Measurements from ENCODE around the gene POU3F2.

POU3F2 gene

DNA sequence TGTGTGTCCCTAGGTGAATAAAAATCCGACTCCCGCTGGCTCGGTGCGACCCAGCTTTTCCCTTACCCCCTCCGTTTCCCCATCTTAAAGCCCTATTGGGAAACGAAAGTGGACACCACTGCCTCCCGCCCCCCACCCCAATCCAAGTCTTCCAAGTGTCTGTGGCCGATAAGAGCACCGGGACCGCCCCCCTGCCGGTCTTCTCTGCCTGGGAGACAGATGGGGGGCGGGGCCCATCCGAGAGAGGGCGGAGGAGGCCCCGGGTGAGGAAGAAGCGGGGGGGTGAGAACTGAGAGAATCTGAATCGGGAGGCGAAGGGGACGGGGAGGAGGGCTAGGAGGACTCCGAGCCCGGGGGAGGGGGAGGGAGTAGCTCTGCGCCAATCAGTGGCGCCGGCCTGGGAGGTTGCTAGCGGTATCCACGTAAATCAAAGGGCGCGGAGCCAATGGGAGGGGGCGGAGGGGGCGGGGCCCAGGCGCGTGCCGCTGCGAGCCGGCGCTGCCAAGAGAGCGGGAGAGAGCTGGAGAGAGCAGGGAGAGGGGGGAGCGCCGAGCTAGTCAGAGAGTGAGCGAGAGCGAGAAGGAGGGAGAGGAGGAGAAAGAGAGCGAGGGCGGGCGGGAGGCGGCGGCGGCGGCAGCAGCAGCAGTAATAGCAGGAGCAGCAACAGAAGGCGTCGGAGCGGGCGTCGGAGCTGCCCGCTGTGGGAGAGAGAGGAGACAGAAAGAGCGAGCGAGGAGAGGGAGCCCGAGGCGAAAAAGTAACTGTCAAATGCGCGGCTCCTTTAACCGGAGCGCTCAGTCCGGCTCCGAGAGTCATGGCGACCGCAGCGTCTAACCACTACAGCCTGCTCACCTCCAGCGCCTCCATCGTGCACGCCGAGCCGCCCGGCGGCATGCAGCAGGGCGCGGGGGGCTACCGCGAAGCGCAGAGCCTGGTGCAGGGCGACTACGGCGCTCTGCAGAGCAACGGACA lies at the start of gene POU3F2:
Gene POU3F2 (plus strand): TSS at position 515 of the 972 bp plus-strand sequence. CDS start 300 bp downstream, at position 815.
- peak; percentile 65 for DNase-seq

DNA sequence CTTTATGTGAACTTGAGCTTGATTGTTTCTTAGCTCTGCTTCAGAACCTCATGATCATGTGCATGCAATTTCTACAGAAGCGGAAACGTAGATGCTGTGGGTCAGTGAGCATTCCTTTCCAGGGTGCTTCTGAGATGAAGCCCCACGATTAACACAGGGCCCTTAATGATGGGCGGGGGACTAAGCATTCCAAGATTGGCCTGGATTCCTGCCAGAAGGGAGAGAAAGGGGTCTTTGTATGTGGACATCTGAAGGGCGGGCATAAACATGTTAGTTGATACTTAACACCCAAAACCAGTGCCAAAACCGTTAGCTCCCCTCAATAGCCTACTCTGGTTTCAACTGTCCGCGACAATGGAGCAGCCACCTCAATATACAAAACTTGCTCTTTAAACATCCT lies 46.9 kb upstream of the POU3F2 start:
- no peak for DNase-seq

DNA sequence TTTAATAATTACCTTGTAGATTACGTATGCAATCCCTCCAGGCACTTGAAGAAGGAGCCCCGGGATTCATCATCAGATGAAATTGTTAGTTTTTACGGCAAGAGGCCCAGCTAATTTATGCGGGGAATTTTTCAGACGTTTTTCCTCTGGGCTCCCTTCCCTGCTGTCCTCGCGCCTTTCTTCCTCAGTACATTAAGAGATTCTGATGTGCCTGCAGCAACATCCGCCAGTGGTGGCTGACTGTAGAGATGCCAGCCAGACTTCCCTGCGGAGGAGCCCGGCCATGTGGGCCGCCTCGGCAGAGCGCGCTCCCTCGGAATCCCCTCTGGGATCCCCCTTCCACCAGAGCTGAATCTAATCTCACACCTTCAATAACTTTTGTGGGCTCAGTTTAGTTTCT lies 46.4 kb upstream of the POU3F2 start:
- no peak for DNase-seq

DNA sequence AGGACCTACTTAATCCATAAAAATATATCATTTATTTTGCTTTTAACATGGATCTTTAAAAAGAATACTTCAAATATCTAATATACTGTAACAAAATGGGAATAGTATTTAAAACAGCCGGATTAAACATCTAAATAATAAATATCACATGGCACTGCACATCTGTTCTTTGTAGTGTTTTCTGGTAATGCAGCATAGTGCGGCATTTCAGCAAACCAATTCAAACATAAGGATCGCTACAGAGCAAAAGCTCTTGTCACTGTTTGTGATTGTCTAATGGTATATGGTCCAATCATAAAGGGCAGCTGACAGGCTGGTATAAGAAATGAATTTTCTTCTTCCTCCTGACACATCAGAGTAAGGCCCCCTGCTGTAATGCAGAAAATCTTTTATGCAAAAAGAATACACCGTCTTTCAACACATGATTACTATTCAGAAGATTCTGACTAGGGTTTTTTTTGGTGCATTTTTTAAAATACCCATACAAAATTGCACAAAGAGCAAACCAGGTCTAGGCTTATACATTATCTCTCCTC lies 40.0 kb upstream of the POU3F2 start:
- no peak for DNase-seq

DNA sequence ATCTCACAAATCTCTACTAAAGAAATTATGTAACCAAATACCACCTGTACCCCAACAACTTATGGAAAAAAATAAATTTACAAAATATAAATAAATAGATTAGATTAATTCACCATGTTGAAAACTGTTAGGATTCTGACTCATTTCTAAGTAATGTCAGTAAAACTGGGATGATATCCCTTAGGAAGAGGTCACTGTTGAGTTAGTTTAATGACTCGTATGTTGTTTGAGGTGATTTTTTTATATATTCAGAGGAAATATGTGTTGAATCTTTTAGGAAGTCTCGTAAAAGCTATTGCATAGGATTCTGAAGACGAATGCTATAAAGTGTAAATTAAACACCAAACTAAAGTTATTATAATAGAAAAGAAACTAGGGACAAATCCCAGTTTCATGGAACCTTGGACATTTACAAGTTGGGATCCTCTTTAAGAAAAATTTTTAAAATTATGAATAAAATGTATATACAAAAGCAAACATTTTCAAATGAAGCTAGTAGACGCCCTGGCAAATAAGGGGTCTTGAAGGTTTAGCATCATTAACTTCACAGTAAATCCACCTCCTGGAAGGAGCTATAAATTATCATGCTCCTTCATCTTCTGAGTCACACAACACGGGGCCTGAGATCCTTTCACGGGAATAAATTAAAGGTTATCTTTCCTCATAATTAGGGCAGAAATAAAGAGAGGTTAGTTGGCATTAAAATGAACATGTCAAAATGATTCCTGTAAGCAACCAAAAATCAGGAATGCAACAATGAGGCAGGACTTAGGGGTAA lies 37.0 kb upstream of the POU3F2 start:
- no peak for DNase-seq

DNA sequence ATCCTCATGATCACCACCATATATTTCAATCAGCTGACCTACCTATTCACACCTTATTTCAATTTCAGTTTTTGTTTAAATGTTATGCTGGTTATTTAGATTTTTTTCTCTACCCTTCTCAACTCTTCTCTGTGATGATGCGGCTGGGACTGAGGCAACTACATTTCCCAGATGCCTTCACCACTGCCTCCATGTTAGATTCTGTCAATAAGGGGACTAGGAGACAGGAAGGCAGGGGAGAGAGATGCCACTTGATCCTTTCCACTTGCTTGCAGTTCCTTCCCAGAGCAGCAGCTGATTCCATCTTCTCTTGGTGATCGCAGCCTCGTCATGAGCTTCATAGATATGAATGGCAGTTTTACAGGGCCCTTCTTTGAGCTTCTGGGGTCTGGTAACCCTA lies 33.5 kb upstream of the POU3F2 start:
- no peak for DNase-seq

DNA sequence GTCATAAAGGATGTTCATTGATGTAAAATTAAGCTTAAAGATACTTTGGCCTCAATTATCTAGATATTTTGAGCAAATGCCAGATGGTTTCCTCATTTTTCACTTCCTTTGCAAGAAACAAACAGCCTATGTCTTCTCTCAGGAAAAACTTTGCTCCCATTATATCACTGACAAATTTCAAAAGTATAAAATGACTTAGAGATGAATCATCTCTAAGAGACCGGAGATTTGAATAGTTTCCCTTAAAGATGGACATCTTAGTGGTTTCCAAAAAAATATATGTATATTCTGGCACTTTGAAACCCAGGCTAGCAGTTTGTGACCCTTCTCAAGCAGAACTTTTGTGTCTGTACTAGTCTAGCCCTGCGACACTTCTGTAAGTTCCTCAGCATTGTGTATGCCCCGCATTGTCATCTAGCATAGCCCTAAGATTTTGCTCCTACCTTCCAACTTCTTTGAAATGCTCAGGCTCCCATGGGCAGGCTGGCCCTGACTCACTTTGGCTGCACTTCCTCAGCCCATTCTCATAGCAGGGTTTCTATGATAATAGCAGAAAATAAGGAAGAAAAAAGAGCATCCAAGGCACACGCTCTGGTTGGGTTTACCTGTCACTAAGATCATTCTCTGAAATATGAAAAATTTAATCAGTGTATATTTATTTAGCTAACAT lies 25.7 kb upstream of the POU3F2 start:
- no peak for DNase-seq

DNA sequence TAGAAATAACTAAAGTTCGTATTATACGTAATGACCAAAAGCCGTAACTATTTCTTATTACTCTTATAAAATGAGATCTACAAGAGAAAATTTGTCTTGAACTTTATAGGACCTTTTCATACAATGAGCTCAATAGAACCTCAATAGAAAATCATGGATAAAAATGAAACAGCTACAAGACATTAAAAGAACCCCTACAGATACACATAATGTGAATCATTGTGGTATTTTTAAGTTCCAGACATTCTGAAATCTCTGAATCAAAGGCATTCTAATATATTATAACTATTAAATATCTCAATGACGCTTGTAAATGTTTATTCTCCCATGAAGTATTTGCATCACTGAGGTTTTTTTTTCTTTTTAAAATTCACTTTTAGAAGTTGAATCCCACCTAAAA lies 22.2 kb upstream of the POU3F2 start:
- no peak for DNase-seq

DNA sequence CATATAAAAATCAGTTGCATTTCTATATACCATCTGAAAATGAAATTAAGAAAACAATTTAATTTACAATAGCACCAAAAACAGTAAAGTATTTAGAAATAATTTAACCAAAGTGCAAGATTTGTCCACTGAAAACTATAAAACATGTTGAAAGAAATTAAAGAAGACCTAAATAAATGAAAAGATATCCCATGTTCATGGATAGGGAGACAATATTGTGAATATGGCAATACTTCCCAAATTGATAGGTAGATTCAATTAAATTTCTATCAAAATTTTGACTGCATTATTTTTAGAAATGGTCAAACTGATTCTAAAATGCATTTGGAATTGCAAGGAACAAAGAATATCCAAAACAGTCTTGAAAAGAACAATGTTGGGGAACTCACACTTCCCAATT lies 17.6 kb upstream of the POU3F2 start:
- DNase-seq: no peak

DNA sequence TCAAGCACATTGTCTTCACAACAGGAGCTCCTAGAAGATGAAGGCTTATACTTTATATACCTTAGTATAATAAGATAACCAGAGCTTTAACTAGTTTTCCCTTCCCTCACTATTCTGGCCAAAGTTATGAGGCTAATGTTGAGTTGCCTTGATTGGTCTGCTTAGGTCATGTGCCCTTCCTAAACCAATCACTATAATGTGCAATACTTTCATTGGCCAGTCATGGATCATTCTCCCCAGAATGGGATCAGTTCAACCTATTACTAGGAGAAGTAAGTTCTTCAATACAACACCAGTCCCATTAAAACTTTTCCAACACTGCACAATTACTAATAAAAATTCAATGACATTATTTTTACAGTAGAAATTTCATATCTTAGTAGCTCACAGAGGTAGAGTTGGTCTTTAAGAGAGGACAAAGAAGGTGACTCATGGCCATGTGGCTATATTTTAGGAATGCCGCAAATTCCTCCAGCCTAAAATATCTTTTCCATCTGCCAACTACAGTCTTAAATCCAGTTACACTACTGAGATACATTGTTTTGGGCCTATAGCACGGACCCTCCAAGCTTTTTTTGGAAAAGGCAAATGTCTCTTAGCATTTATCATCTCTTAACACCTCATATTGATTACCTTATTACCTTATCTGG lies 12.5 kb upstream of the POU3F2 start:
- DNase-seq: no peak

DNA sequence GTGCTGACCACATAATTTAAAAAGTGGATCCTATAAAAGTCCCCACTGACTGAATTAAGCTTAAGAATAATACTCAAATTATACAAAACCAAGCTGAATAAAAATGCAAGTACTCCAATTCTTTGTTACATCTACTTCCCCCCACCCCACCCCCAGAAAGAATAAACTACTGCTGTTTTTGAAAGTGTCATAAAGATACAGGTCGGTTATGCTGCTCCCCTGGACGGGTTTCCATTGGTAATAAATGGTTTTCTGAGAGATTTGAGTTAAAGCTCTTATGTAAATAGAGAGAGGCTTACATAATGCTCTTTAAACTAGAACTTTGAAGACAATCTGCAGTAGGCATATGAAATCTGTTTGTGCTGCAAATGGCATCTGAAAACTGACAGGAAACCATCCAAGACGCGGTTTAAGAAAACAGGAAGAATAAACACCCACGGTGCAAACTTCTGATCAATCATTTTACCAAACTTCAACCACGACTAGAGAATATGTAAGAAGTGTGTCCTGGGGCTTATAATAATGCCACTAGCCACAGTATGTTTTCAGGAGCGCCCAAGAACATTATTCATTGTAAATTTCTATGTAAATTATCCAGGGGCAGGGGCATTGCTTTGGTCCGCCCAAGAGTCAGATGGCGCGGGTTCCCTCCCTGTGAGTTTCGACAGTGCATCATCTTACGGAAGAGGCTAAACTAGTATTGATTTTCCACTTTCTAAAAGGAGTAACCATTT lies 10.8 kb upstream of the POU3F2 start:
- DNase-seq: no peak

DNA sequence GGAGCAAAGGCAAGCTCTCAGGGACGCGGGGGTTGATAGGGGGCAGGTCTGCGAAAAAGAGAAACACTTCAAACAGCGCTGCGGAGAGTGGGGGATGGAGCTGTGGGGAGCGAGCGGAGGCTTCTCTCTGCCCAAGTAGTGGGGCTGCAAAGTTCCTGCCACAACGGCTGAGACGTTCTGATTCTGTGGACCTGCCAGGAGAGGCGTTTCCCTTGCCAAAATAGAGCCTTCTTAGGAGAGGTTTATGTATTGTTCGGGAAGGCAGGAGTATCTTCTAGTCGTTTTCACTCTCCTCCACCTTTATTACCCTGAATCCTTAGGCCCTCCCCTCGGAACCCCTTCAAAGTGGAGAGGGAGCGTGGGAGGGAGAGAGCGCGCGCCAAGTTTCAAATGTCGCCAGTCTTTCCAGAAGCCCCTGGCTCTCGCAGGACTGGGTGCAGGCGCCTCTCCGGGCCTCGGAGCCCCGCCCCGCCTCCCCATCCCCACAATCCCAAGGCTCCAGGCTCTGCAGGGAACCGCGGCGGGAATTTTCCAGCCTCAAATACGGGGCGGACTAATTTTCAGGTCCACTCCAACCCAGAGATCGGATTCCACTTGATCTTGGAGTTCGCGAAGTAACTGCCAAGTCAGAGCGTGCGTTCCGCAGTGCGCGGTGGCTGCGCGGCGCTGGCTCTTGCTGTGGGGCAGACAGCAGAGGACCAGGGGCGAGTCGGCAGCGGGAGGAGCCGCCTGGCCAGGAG lies 10.0 kb upstream of the POU3F2 start:
- no peak for DNase-seq

DNA sequence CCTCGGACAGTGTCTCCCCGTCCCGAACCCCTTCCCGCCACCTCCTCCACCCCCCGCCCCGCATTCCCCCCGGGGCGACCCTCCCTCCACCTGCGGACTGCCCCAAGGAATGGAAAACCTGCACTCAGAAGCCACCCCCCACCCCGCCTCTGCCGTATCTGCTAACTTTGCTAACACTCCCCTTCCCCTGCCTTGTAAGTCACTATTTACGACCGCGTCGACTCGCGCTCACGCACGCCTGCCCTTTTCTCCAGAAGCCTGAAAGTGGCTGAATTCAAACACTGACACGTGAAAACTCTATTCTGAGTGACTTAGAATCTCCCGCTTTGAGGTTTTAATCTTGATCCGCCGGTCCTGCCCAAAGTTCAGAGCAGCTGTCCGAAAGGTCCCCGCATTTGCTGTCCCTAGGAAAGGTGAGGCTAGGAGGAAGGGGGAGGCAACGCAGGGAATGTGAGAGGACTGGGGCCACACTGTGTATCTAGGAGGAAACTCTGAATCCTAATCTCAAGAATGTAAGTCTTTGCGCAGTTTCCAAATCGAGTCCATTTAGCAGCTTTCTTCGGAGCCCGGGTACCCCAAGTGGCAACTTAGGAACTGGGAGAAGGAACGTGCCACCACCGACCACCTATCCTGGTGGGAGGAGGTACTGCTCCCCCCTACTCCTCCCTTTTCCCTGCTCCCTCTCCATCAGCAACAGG lies 9.3 kb upstream of the POU3F2 start:
- no peak for DNase-seq

DNA sequence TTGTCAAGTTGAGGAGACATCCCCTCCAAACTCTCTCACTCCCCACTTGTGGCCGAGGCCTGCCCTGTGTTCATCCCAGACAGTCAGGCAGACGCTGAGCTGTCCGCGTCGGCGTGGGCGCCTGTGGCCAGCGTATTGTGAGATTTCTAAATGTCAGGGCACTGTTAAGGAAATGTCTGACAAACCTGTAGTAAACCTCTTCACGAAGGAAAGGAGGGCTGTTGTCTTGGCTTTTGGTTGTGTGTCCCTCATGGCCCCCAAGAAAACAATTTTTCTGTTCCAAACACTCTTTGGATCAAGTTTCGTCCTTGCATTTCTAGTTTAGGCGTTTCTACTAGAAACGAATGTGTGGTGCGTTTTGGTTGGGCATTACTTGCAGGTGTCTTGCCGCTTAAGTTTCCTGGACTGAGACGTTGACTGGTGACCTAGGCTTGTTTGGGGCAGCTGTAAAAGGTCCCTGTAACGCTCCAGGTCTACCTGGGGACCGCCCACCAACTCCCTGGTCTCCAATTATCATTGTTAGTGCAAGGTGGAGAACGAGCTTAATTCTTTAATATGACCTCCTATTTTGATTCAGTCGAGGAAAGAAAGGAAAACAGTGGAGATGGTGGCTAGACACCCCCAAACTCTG lies 8.7 kb upstream of the POU3F2 start:
- no peak for DNase-seq

DNA sequence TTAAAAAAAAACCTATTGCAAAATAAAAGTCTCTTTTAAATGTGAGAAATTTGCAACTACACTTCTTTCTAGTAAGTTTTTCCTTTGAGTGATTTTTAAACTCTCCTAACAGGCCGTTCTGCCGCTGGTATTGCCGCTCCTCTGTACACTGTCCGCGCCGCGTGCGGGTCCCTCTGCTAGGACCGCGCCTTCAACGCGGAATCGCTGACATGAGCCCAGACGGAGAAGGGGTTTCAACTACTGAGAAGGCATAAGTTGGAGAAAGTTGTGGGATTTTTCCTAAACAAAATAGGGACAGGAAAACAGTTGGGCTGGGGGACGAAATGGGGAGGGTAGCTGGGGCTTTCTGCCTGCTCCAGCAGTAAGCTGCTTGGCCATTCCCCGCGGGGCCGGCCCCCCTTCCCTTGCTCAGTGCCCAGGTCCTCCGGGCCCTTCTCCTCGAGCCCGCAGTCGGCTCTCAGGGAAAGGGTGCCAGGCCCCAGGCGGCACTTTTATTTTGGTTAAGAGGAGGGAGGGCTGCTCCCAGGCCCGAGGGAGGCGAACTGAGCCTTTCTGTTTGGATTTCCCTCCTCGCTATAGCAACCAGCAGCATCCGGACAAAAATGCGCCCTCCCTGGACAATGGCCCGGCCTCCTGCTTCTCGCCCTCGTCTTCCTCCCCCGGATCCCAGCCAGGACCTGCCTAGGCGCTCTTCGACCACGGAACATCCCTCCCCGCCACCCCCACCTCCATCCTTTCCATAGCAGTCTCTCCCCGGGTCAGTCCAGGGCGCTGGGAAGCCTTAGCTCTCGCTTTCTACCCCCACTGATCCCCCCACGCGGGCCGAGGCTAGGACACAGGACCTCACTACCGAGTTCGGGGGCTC lies 6.8 kb upstream of the POU3F2 start:
- DNase-seq: no peak

DNA sequence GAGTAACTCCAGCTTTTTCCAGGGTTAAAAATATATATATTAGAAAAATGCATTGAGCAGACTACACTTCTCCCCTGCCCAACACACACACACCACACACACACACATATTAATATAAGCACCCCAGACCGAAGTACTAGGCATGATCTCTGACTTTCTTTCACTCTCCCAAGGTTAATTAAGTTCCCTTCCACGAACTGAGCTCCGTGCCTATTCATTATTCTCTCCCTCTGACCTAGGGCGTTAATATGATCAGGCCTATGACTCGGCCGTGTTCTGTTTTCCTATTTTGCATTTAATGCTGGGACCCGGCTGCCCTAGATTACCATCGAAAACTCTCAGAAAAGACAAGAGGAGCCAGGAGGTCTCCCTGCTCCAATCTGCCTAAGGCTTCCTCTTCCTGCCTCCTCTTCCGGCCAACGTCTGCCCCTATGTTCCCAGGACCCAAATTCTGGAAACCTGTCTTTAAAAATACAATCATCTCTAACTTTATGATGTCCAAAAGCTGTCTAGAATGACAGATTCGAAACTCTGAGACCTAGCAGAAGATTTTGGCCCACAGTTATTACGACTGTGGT lies 6.1 kb upstream of the POU3F2 start:
- DNase-seq: no peak

DNA sequence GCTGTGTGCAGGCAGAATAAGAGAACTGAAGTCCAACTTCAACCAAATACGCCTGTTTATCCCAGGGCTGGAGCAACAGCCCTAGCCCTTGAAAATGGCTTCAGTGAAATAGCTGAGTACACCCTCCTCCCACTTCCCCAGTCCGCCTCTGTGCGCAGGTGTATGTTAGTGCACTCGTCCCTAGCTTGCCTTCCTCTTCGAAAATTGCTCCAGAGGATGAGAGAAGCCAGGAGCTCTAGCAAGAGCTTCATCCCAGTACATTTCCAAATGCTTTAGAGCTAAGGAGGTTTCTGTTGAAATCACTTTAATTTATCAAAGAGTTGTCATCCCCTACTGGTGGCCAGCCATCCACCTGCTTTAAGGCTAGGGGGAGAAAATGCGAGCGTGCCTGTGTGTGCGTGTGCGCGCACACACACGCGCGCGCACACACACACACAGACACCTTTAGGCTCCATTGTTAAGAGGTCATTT lies 5.4 kb upstream of the POU3F2 start:
- DNase-seq: no peak

DNA sequence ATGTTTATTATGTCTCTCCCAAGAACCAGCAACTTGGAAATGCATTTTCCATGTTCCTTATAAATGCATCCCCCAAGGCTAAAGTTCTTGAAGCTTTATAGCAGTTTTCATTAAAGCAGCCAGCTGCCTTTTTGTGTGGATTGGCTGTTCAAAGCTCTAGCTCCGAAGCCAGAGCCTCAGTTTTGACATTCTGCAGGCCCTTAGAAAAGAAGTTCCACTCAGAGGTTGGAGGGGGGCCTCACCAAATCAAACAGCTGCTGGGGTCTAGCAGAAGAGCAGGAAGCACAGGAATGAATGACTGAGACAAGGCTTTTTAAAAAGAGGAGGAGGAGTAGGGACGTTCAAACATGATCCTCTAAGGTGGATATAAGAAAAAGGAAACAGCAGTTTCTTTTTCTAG lies 4.2 kb upstream of the POU3F2 start:
- no peak for DNase-seq

Measured in CD4-positive, alpha-beta T cell treated with Interleukin-4 for 4 hours (primary cell).